DMS79 (cell line): ENCODE data around the gene EME2.

ENCODE experiments used
- DNase-seq: peaks from one replicate; lab custom pipeline; 2025; lab: John Stamatoyannopoulos, UW

The EME2 gene

GRCh38 chr16:1778200-1779179, 5.9 kb downstream of the EME2 start:
- DNase-seq, result no peak

- DNase-seq, result no peak
Observed at GRCh38 chr16:1779234-1779701, 6.7 kb downstream of the EME2 start.

- no peak for DNase-seq
Observed at GRCh38 chr16:1779741-1780676, 7.4 kb downstream of the EME2 start.

GRCh38 chr16:1780677-1781072, 8.1 kb downstream of the EME2 start:
- no peak for DNase-seq

GRCh38 chr16:1781254-1781653, 8.6 kb downstream of the EME2 start:
- DNase-seq, result no peak

- peak; percentile 2 for DNase-seq
Observed at GRCh38 chr16:1781758-1782407, 9.3 kb downstream of the EME2 start.

GRCh38 chr16:1782408-1783264, 10.0 kb downstream of the EME2 start, which contains the start of the genes NUBP2 and SPSB3:
Gene NUBP2, plus strand, starts transcription at chr16:1782960. Its CDS starts 61 bp downstream, at chr16:1783021.
Gene SPSB3, minus strand, starts transcription at chr16:1782571. Its CDS starts 1,088 bp downstream, at chr16:1781483.
- peak; percentile 99 for DNase-seq

- DNase-seq, result no peak
Observed at GRCh38 chr16:1784977-1785845, 12.6 kb downstream of the EME2 start.

- DNase-seq, result no peak
Observed at GRCh38 chr16:1785846-1786170, 13.2 kb downstream of the EME2 start.

GRCh38 chr16:1786242-1787055, 13.8 kb downstream of the EME2 start:
- DNase-seq, result no peak

GRCh38 chr16:1787056-1787321, 14.4 kb downstream of the EME2 start:
- no peak for DNase-seq

- DNase-seq, result no peak
Observed at GRCh38 chr16:1787322-1788094, 14.9 kb downstream of the EME2 start.

- no peak for DNase-seq
Observed at GRCh38 chr16:1788095-1788707, 15.6 kb downstream of the EME2 start.

GRCh38 chr16:1788708-1789100, 16.1 kb downstream of the EME2 start:
- DNase-seq, result no peak

- DNase-seq, result no peak
Observed at GRCh38 chr16:1789643-1790045, 17.0 kb downstream of the EME2 start.

GRCh38 chr16:1790261-1790610, 17.6 kb downstream of the EME2 start:
- DNase-seq, result no peak

GRCh38 chr16:1790611-1791255, 18.1 kb downstream of the EME2 start:
- no peak for DNase-seq
